CD4-positive, alpha-beta T cell treated with Interleukin-10 for 1 hour (primary cell): ENCODE data around the gene AREG.

Experiments
- DNase-seq: peaks from one replicate; pipeline ENCODE4 v3.0.0-alpha.2; 2020

The AREG gene

GRCh38 chr4:74433541-74434172 is 11.3 kb upstream of the AREG start:
- DNase-seq = no peak

GRCh38 chr4:74435296-74435695 is 9.6 kb upstream of the AREG start:
- no peak for DNase-seq

GRCh38 chr4:74437866-74438265 is 7.1 kb upstream of the AREG start:
- no peak for DNase-seq

- no peak for DNase-seq
Observed at GRCh38 chr4:74438661-74439060, 6.3 kb upstream of the AREG start.

- DNase-seq = no peak
Observed at GRCh38 chr4:74439952-74440351, 5.0 kb upstream of the AREG start.

GRCh38 chr4:74440356-74440755 is 4.6 kb upstream of the AREG start:
- no peak for DNase-seq

GRCh38 chr4:74441744-74442143 is 3.2 kb upstream of the AREG start:
- DNase-seq = no peak

- no peak for DNase-seq
Observed at GRCh38 chr4:74446193-74446868, 1.4 kb downstream of the AREG start.

- DNase-seq = no peak
Observed at GRCh38 chr4:74446896-74447295, 2.0 kb downstream of the AREG start.

GRCh38 chr4:74447636-74448233 is 2.8 kb downstream of the AREG start:
- no peak for DNase-seq

GRCh38 chr4:74449571-74450297 is 4.8 kb downstream of the AREG start:
- DNase-seq = no peak

- DNase-seq = no peak
Observed at GRCh38 chr4:74450298-74450683, 5.4 kb downstream of the AREG start.

- DNase-seq = no peak
Observed at GRCh38 chr4:74451214-74451661, 6.3 kb downstream of the AREG start.

- no peak for DNase-seq
Observed at GRCh38 chr4:74453037-74453635, 8.2 kb downstream of the AREG start.

- no peak for DNase-seq
Observed at GRCh38 chr4:74453829-74454742, 9.2 kb downstream of the AREG start.

GRCh38 chr4:74455361-74456055 is 10.6 kb downstream of the AREG start:
- DNase-seq = no peak

GRCh38 chr4:74456056-74456744 is 11.3 kb downstream of the AREG start:
- DNase-seq = no peak

- no peak for DNase-seq
Observed at GRCh38 chr4:74456849-74457395, 12.0 kb downstream of the AREG start.

GRCh38 chr4:74460833-74461232 is 15.9 kb downstream of the AREG start:
- DNase-seq = no peak

- no peak for DNase-seq
Observed at GRCh38 chr4:74463123-74463522, 18.2 kb downstream of the AREG start.

GRCh38 chr4:74464291-74464690 is 19.4 kb downstream of the AREG start:
- DNase-seq = no peak
